ENCODE data around the gene NFE2L3.
"Not testable (repeated sequence)": the region's sequence is repeated elsewhere in the genome, so short reads cannot be mapped to it uniquely, and the experiment has no call there.

NFE2L3 gene

DNA sequence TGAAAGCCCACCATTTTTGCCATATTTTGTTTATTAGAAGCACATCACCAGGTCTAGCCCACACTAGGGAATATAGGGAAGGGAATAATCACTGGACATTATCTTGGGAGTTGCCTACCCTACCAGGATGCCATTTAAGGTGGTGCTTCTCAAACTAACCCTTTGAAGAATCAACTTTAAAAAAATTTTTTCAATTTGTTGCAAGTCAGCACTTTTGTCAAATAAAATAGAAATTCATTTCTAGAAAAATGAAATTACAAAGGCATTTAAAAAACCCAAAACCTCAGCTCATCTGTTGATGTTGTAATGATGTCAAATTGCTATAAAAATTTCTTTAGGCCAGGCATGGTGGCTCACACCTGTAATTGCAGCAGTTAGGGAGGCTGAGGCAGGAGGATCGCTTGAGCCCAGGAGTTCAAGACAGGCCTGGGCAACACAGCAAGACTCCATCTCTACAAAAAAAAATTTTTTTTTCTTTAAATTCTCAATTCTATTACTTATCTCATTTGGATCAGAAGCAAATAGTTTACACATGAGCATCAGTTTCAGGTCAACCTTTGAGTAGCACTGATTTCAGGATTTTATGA, 2.5 kb upstream of the NFE2L3 start:
- H3K27ac Mint-ChIP-seq: no peak overlapping the region
- peaks cover 38% of the 10 kb centered on the region for H3K27me3 Mint-ChIP-seq (ENCODE audit: low read depth)

DNA sequence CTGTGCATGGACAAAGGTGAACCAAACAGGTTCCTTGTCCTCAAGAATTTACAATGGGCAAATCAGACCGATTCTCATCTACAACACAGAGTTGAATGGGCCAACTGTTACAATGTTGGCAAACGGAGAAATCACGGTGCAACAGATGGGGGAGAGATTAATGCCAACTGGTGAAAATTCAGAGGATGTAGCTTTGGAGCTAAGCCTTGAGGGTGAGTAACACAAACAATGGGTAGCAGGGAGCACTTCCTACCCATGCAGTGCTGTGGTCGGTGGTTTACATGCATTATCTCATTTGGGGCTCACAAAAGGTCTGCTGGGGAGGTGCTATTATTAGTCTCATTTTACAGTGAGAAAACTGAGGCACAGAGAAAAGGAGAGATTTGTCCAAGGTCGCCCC, 902 bp upstream of the NFE2L3 start:
- Mint-ChIP-seq H3K4me1 (peaks cover 20% of the 10 kb centered on the region), H3K9me3 (peaks cover under 1% of the 10 kb centered on the region), H3K4me3 (peak overlapping the region; percentile 76 to 84 (median 82)), H3K36me3 (ENCODE audit: low read depth) (peaks cover under 1% of the 10 kb centered on the region), H3K27ac (peak overlapping the region in 1 of 3 experiments; percentile 7), H3K27me3 (ENCODE audit: low read depth) (peaks cover 54% of the 10 kb centered on the region)
- no peak for TF ChIP-seq CTCF (IDR thresholded peaks at IDR 0.05; ENCODE audit: unreplicated experiment in 3 of 3)

More for the DNA sequence above, 2.5 kb upstream of the NFE2L3 start:
- Mint-ChIP-seq H3K4me1 (peaks cover 16% of the 10 kb centered on the region), H3K36me3 (ENCODE audit: low read depth) (peaks cover 3% of the 10 kb centered on the region), H3K4me3 (no peak overlapping the region), H3K9me3 (peaks cover 2% of the 10 kb centered on the region)
- TF ChIP-seq CTCF (IDR thresholded peaks at IDR 0.05; ENCODE audit: unreplicated experiment in 3 of 3): no peak

DNA sequence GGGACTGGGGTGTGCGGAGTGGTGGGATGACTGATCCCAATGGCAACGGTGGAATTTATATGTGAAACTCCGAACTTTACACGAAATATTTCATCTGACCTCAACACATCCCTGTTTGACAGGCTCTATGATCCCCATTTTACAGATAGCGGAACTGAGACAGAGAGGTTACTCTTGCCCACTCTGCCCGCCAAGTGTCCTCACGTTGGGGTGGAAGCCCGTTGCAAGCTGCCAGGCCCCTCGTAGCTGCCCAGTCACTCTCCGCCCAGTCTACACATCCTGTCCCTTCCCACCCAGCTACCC, 397 bp upstream of the NFE2L3 start:
- no peak for TF ChIP-seq CTCF (IDR thresholded peaks at IDR 0.05; ENCODE audit: unreplicated experiment in 3 of 3)
- Mint-ChIP-seq H3K27ac (peak overlapping the region in 1 of 3 experiments; percentile 72), H3K4me1 (peaks cover 24% of the 10 kb centered on the region), H3K27me3 (ENCODE audit: low read depth) (peaks cover 57% of the 10 kb centered on the region), H3K4me3 (peak overlapping the region; percentile 76 to 84 (median 82)), H3K9me3 (no peaks in the 10 kb centered on the region), H3K36me3 (ENCODE audit: low read depth) (no peaks in the 10 kb centered on the region)

DNA sequence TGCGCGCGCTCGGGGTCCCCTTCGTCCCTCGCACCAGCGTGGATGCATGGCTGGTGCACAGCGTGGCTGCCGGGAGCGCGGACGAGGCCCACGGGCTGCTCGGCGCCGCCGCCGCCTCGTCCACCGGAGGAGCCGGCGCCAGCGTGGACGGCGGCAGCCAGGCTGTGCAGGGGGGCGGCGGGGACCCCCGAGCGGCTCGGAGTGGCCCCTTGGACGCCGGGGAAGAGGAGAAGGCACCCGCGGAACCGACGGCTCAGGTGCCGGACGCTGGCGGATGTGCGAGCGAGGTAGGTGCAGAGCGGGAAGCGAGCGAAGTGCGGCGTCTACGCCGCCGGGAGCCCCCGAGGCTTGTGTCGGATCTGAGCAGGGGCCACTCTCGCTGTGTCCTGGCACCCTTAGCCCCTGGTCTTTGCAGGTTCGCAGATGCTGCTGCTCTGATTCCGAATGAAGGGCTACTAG, 813 bp downstream of the NFE2L3 start:
- H3K27me3 Mint-ChIP-seq (ENCODE audit: low read depth): peaks cover 66% of the 10 kb centered on the region
- peaks cover 24% of the 10 kb centered on the region for H3K4me1 Mint-ChIP-seq
- not testable (repeated sequence) for H3K36me3 Mint-ChIP-seq (ENCODE audit: low read depth); H3K9me3 Mint-ChIP-seq
- peak overlapping the region in 1 of 3 experiments; percentile 4 for H3K27ac Mint-ChIP-seq
- peak overlapping the region; percentile 79 to 87 (median 85) for H3K4me3 Mint-ChIP-seq

- Mint-ChIP-seq H3K9me3 (no peaks in the 10 kb centered on the region), H3K4me3 (peak overlapping the region; percentile 79 to 87 (median 85)), H3K27me3 (ENCODE audit: low read depth) (peaks cover 68% of the 10 kb centered on the region), H3K4me1 (peaks cover 24% of the 10 kb centered on the region), H3K27ac (peak overlapping the region in 1 of 3 experiments; percentile 4), H3K36me3 (ENCODE audit: low read depth) (no peaks in the 10 kb centered on the region)
- no peak for TF ChIP-seq CTCF (IDR thresholded peaks at IDR 0.05; ENCODE audit: unreplicated experiment in 3 of 3)
Measured at GRCh38 chr7:26153241-26153822, 1.3 kb downstream of the NFE2L3 start.

- H3K27ac Mint-ChIP-seq: no peak overlapping the region
- peaks cover 71% of the 10 kb centered on the region for H3K27me3 Mint-ChIP-seq (ENCODE audit: low read depth)
- peak overlapping the region; percentile 79 to 87 (median 85) for H3K4me3 Mint-ChIP-seq
- no peaks in the 10 kb centered on the region for H3K9me3 Mint-ChIP-seq
- TF ChIP-seq CTCF (IDR thresholded peaks at IDR 0.05; ENCODE audit: unreplicated experiment in 3 of 3): no peak
- no peaks in the 10 kb centered on the region for H3K36me3 Mint-ChIP-seq (ENCODE audit: low read depth)
- H3K4me1 Mint-ChIP-seq: peaks cover 27% of the 10 kb centered on the region
Measured at GRCh38 chr7:26153823-26154783, 2.1 kb downstream of the NFE2L3 start.
